Dermis microvascular lymphatic vessel endothelial cell (primary cell): Measurements from ENCODE around the gene NBAS. TPM values are rescaled to one million over a fixed set of nuclear protein-coding genes. Genes with fewer than 3 reads are reported as not detected.
"Not testable (repeated sequence)": the region's sequence is repeated elsewhere in the genome, so short reads cannot be mapped to it uniquely, and the experiment has no call there.

Experiments used
- DNase-seq, 2 donors: peaks; one replicate each; pipeline versions ENCODE4 v3.0.0 to v3.0.0-alpha.2; 2010; ENCODE audit warnings: low read depth in 2 of 2
- total RNA-seq: library from RNA; depleted of rRNA; stranded (reverse); fragments of >200 nt; gene quantifications from 2 replicates; pipeline ENCODE4 v1.2.1, GENCODE V29; 2014

Gene NBAS
- total RNA-seq, 1 donor from 2014 or later, result 69.8 TPM

GRCh38 chr2:15220603-15221002, 340.5 kb downstream of the NBAS start:
- no peak for DNase-seq

- DNase-seq, result no peak
These were observed 342.6 kb downstream of the NBAS start for GRCh38 chr2:15218423-15219086.

DNA sequence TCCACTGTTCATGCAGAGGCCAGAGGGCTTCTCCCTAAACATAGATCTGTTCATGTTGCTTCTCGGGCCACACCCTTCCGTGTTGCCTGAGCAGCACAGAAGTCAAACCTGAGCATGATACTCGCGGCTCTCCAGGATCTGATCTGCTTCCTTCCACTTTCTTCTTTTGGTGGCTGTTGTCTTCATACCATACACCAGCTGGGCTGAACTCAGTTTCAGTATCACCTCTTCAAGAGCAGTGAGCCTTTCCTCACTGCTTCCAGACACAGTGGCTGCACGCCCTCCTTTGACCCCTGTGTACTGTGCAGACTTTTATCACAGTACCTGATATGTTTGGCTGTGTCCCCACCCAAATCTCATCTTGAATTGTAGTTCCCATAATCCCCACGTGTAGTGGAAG, 348.9 kb downstream of the NBAS start:
- DNase-seq, result no peak

DNA sequence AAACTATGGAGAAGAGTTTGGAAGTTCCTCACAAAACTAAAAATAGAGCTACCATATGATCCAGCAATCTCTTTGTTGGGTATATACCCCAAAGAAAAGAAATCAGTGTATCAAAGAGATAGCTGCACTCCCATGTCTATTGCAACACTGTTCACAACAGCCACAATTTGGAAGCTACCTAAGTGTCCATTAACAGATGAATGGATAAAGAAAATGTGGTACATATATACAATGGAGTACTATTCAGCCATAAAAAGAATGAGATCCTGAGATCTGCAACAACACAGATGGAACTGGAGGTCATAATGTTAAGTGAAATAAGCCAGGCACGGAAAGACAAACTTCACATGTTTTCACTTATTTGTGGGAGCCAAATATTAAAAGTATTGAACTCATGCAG, 350.6 kb downstream of the NBAS start:
- DNase-seq, result not testable (repeated sequence)

GRCh38 chr2:15206419-15206818, 354.7 kb downstream of the NBAS start:
- DNase-seq, result no peak

GRCh38 chr2:15205562-15205961, 355.6 kb downstream of the NBAS start:
- no peak for DNase-seq

GRCh38 chr2:15201009-15201408, 360.1 kb downstream of the NBAS start:
- DNase-seq, result no peak

GRCh38 chr2:15200581-15200980, 360.6 kb downstream of the NBAS start:
- no peak for DNase-seq

- DNase-seq, result no peak
These were observed 363.1 kb downstream of the NBAS start for GRCh38 chr2:15198051-15198450.

DNA sequence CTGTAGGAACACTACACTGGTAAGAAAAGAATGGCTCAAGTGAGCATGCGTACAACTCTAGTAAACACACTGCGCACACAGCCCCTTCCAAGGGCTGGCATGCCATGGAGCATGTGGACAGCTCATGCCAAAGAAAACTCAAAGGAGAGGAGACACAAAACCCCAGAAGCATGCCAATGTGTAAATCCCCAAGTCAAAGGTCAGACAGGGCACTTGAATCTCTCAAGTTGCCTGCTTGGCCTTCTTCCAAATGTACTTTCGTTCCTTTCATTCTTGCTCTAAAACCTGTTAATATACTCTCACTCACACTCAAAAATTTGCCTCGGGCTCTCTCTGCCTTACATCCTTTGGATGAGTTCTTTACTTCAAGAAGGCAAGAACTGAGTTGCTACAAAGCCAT, 365.3 kb downstream of the NBAS start:
- DNase-seq, result no peak

DNA sequence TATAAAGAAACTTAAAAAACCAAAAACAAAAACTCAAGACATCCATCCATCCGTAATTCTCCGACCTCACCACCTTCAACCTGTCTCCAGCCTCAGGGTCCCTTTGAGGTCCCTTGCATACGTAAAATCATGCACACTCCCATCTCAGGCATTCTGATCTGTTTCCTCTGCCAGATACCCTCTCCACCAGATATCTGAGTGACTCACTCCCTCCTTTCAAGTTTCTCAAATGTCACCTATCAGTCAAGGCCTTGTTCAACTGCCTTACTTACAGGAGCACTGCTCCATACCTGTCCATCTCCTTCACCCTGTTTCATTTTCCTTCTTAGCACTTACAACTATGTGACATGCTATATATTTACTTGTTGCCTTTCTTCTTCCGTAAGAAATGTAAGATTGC, 369.3 kb downstream of the NBAS start:
- no peak for DNase-seq

DNA sequence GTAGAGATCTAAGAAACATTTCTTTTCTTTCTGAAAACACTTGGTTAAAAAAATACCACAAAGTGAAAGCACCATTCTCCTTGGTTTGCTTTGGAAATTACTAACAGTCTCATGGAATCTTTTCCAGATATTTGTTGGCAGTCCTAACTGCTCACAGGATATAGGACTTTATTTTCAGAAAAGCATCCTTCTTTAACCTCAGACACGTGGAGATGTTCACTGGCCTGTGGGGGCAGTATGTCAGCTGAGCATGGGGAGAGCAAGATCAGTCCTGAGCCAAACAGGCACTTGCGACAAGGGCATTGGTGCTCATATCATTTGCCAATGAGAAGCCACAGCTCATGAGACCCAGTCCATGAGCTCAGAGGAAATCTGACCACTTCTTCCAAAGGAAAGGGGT, 371.9 kb downstream of the NBAS start:
- DNase-seq, result no peak

DNA sequence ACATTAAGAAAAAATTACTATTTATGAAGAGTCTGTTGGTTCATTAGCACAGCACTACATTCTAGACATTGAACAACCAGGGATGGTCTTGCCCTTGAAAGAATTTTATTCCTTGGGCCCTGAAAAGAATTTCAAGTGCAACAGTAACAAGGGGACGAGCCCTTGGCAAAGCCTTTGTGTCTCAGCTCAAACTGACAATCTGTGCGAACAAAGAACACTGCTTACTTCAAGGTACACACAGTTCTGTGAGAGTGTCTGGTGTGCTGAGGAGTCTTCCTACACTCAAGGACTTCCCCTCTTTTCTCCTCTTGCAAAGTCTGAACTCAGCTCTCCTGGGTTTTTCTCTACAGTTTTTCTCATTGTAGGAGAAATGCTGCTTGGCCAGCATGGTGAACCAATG, 373.4 kb downstream of the NBAS start:
- DNase-seq, result no peak

DNA sequence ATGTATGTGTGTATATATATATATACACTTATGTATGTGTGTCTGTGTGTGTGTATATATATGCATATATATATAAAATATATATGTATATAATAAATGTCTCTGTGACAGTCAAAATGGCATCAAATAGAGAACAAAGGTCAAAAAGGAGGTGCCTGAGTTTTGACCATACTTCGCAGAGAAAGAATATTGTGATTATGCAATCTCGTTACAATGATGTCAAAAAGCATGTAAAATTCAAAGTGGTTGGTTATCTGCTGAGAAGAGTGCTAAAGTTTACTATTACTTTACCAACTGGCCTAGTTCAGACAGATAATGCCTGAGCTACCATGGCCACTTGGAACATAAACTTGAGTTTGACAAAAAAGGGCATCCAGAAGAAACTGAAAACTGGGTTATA, 375.0 kb downstream of the NBAS start:
- no peak for DNase-seq

DNA sequence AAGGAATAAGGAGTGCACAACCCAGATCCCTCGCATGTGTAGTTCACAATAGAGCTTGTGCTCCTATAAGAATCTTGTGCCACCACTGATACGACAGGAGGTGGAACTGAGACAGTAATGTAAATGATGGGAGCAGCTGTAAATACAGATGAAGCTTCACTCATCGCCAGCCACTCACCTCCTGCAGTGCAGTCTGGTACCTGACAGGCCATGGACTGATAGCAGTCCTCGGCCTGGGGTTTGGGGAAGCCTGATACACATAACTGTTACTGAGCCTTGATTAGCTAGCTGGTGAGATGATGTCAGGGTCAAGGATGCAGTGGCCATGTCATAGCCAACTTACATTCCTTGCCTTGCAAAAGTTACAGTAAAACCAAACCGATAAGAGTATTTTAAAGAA, 376.6 kb downstream of the NBAS start:
- no peak for DNase-seq

GRCh38 chr2:15182275-15182674, 378.9 kb downstream of the NBAS start:
- DNase-seq, result no peak

- DNase-seq, result no peak
These were observed 379.9 kb downstream of the NBAS start for GRCh38 chr2:15181092-15181745.

GRCh38 chr2:15180379-15180778, 380.8 kb downstream of the NBAS start:
- no peak for DNase-seq

- no peak for DNase-seq
These were observed 382.2 kb downstream of the NBAS start for GRCh38 chr2:15178946-15179345.

DNA sequence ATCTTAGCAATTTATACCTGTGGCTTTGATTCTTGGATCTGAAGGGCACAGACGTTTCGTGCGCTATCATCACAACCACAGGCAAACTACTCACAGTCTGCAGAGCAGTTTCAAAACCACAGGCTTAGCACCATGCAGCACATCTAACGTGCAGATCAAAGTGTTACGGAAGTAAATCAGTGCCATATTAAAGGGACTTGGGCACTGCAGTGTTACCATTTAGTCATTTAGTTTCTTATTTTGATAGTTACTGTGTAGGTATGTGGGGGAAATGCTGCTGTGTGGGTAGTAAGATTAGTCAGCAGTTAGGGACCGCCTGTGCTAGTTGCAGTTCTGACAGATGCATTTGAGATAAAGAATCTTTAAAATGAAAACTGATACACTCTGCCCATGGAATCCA, 384.0 kb downstream of the NBAS start:
- no peak for DNase-seq

DNA sequence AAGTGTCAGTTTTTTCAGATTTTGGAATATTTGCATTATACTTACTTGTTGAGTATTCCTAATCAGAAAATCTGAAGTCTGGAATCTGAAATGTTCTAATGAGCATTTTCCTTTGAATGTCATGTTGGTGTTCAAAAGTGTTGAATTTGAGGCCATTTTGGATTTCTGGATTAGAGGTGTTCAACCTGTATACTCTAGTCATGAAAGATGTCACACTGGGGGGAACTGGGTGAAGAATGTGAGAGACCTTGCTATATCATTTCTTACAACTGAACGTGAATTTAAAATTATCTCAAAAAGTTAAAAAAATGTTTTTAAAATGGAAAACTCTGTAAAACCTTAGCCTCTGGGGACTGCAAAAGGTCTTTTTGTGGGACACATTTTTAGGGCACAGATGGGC, 384.5 kb downstream of the NBAS start:
- DNase-seq, result no peak

- DNase-seq, result no peak
These were observed 386.6 kb downstream of the NBAS start for GRCh38 chr2:15174567-15174966.

- no peak for DNase-seq
These were observed 387.6 kb downstream of the NBAS start for GRCh38 chr2:15173501-15173900.

GRCh38 chr2:15172825-15173224, 388.3 kb downstream of the NBAS start:
- DNase-seq, result no peak
